Neural progenitor cell (in vitro differentiated cells): ENCODE measurements around the gene DEDD2.

Experiments used
- EZH2phosphoT487 ChIP-seq: fragments of 200-600 bp; sonication (generic); IDR thresholded peaks from 2 replicates; pipeline ENCODE4 v1.6.1; 2017; ENCODE audit warnings: antibody characterized with exemption
- TF ChIP-seq, protein P1 (sequence below): fragments of 200-600 bp; sonication (generic); IDR thresholded peaks from 2 replicates; pipeline ENCODE4 v1.5.1; 2017; ENCODE audit warnings: antibody characterized with exemption, mild to moderate bottlenecking

DNA sequence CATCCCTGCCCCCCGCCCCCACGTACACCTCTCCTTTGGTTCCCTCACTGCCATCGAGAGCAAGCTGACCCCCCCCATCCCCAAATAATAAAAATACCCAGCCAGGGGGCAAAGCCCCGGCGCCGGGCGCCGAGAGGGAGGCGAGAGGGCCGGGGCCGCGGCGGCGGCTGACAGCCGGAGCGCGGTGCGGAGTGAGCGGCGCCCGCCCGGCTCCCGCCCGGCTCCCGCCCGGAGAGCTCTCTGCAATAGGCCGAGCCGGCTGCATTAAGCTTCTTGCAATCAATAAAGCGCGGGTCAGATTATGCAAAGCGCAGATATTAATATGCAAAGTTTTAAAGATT lies 40.9 kb downstream of the DEDD2 start:
- TF ChIP-seq, protein P1, sequence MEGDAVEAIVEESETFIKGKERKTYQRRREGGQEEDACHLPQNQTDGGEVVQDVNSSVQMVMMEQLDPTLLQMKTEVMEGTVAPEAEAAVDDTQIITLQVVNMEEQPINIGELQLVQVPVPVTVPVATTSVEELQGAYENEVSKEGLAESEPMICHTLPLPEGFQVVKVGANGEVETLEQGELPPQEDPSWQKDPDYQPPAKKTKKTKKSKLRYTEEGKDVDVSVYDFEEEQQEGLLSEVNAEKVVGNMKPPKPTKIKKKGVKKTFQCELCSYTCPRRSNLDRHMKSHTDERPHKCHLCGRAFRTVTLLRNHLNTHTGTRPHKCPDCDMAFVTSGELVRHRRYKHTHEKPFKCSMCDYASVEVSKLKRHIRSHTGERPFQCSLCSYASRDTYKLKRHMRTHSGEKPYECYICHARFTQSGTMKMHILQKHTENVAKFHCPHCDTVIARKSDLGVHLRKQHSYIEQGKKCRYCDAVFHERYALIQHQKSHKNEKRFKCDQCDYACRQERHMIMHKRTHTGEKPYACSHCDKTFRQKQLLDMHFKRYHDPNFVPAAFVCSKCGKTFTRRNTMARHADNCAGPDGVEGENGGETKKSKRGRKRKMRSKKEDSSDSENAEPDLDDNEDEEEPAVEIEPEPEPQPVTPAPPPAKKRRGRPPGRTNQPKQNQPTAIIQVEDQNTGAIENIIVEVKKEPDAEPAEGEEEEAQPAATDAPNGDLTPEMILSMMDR: no peak
- TF ChIP-seq EZH2phosphoT487: no peak
